SK-N-SH (cell line): ENCODE results near the gene VWA5B1. TPM values are rescaled to one million over a fixed set of nuclear protein-coding genes. Genes with fewer than 3 reads are reported as not detected.

Experiments used
- CTCF ChIA-PET: fragments of 300-600, 350-600 bp; formaldehyde crosslinking; extraction: SDS; loops from one replicate; lab custom pipeline; 2021; lab: Yijun Ruan, JAX
- POLR2A ChIA-PET: fragments of 350-600 bp; sonication (Branson Sonifier 250); formaldehyde crosslinking; extraction: SDS; loops from one replicate; lab custom pipeline; 2020; ENCODE audit warnings: antibody characterized with exemption, inconsistent platforms; lab: Yijun Ruan, JAX
- DNase-seq: peaks from one replicate; pipeline ENCODE4 v3.0.0; 2012
- H2AFZ ChIP-seq: fragments of 200-600 bp; sonication (generic); 2 replicates; pipeline ENCODE4 v1.8.1; 2016; ENCODE audit warnings: antibody characterized with exemption, mild to moderate bottlenecking, low read depth
- H3F3A ChIP-seq: fragments of 200-600 bp; sonication (generic); replicated peaks from 2 replicates; pipeline ENCODE3; 2016; ENCODE audit warnings: antibody characterized with exemption, mild to moderate bottlenecking; ENCODE audit not compliant: insufficient read depth
- H3K27ac ChIP-seq, 2 experiments: fragments of 200-500 bp in 1 of 2; fragments of 200-600 bp in 1 of 2; sonication (Bioruptor generic) in 1 of 2; sonication (generic), shearing (Covaris generic) in 1 of 2; 2 replicates each; pipeline versions ENCODE4 v1.5.1 to v1.6.1; 2014 to 2016; ENCODE audit warnings: low read depth in 2 of 2, inconsistent platforms in 1 of 2, low read length in 1 of 2, mild to moderate bottlenecking in 1 of 2, mixed read lengths in 1 of 2
- H3K27me3 ChIP-seq: fragments of 200-600 bp; sonication (generic), shearing (Covaris generic); 2 replicates; pipeline ENCODE4 v1.6.1; 2016; ENCODE audit warnings: mixed run types; ENCODE audit not compliant: insufficient read depth
- H3K36me3 ChIP-seq, 2 experiments: fragments of 200-500 bp in 1 of 2; fragments of 200-600 bp in 1 of 2; sonication (Bioruptor generic) in 1 of 2; sonication (generic) in 1 of 2; replicated peaks in 1 of 2; 2 replicates each; pipeline versions ENCODE3 to v1.5.1; 2014 to 2016; ENCODE audit warnings: low read length in 1 of 2, mild to moderate bottlenecking in 1 of 2; ENCODE audit not compliant: insufficient read depth in 2 of 2, control insufficient read depth in 1 of 2
- H3K4me1 ChIP-seq, 2 experiments: fragments of 200-500 bp in 1 of 2; fragments of 200-600 bp in 1 of 2; sonication (Bioruptor generic) in 1 of 2; sonication (generic), shearing (Covaris generic) in 1 of 2; 2 replicates each; pipeline versions ENCODE4 v1.5.1 to v1.6.1; 2014 to 2016; ENCODE audit warnings: low read depth in 1 of 2, low read length in 1 of 2, mixed run types in 1 of 2; ENCODE audit not compliant: insufficient read depth in 2 of 2, control insufficient read depth in 1 of 2
- H3K4me2 ChIP-seq: fragments of 200-600 bp; sonication (generic), shearing (Covaris generic); 2 replicates; pipeline ENCODE4 v1.6.1; 2017; ENCODE audit warnings: mixed run types
- H3K4me3 ChIP-seq, 2 experiments: fragments of 200-500 bp in 1 of 2; fragments of 200-600 bp in 1 of 2; sonication (Bioruptor generic) in 1 of 2; sonication (generic), shearing (Covaris generic) in 1 of 2; 2 replicates each; pipeline versions ENCODE4 v1.5.1 to v1.8.1; 2014 to 2016; ENCODE audit warnings: low read depth in 2 of 2, inconsistent platforms in 1 of 2, low read length in 1 of 2, mild to moderate bottlenecking in 1 of 2, mixed read lengths in 1 of 2, moderate library complexity in 1 of 2
- H3K79me2 ChIP-seq: fragments of 200-600 bp; sonication (generic); 2 replicates; pipeline ENCODE4 v1.8.1; 2017; ENCODE audit warnings: mild to moderate bottlenecking; ENCODE audit not compliant: insufficient read depth
- H3K9ac ChIP-seq: fragments of 200-600 bp; sonication (generic); 2 replicates; pipeline ENCODE4 v1.6.1; 2017; ENCODE audit warnings: mixed run types
- H3K9me2 ChIP-seq: fragments of 200-600 bp; sonication (generic); 2 replicates; pipeline ENCODE4 v1.6.1; 2017; ENCODE audit warnings: mixed run types
- H3K9me3 ChIP-seq: fragments of 200-600 bp; sonication (generic); 2 replicates; pipeline ENCODE4 v1.6.1; 2017; ENCODE audit warnings: mixed run types, mild to moderate bottlenecking, moderate library complexity
- H4K20me1 ChIP-seq: fragments of 200-600 bp; sonication (generic); 2 replicates; pipeline ENCODE4 v1.6.1; 2017; ENCODE audit warnings: mild to moderate bottlenecking, mixed run types; ENCODE audit not compliant: insufficient read depth
- CHD2 ChIP-seq: fragments of 150-350 bp; IDR thresholded peaks from 2 replicates; pipeline ENCODE4 v1.6.1; 2018; ENCODE audit warnings: low read length; ENCODE audit not compliant: partially characterized antibody
- ELF1 ChIP-seq: IDR thresholded peaks from 2 replicates; pipeline ENCODE4 v1.4.0; 2012
- EP300 ChIP-seq, 2 experiments: IDR thresholded peaks; 2 replicates each; pipeline versions ENCODE4 v1.4.0 to v1.6.1; 2012; ENCODE audit warnings: borderline replicate concordance in 1 of 2, low read depth in 1 of 2, low read length in 1 of 2
- EZH2phosphoT487 ChIP-seq: fragments of 200-600 bp; sonication (generic); IDR thresholded peaks from 2 replicates; pipeline ENCODE4 v1.6.1; 2017; ENCODE audit warnings: low read depth, mixed run types, mild to moderate bottlenecking, antibody characterized with exemption, moderate library complexity, borderline replicate concordance
- FOXM1 ChIP-seq: IDR thresholded peaks from 2 replicates; pipeline ENCODE4 v1.4.0; 2012; ENCODE audit warnings: low read depth, mild to moderate bottlenecking
- GABPA ChIP-seq: IDR thresholded peaks from 2 replicates; pipeline ENCODE4 v1.4.0; 2012; ENCODE audit warnings: low read depth, mild to moderate bottlenecking
- GATA2 ChIP-seq: sonication (generic); formaldehyde crosslinking; IDR thresholded peaks from 2 replicates; pipeline ENCODE4 v1.5.0; 2020; ENCODE audit warnings: mild to moderate bottlenecking, missing genetic modification reagents
- IRF3 ChIP-seq: fragments of 150-350 bp; IDR thresholded peaks from 2 replicates; pipeline ENCODE4 v1.6.1; 2016; ENCODE audit warnings: mild to moderate bottlenecking, low read depth, low read length
- MEF2A ChIP-seq: IDR thresholded peaks from 2 replicates; pipeline ENCODE4 v1.4.0; 2012; ENCODE audit warnings: low read depth, borderline replicate concordance
- MXI1 ChIP-seq: IDR thresholded peaks from 2 replicates; pipeline ENCODE4 v1.6.1; 2012; ENCODE audit warnings: mild to moderate bottlenecking, low read depth, low read length, improper control_type of control experiment
- PBX3 ChIP-seq: IDR thresholded peaks from 2 replicates; pipeline ENCODE4; 2012
- RAD21 ChIP-seq: IDR thresholded peaks from 2 replicates; pipeline ENCODE4 v1.6.1; 2012; ENCODE audit warnings: mild to moderate bottlenecking, low read length
- RCOR1 ChIP-seq: fragments of 150-350 bp; IDR thresholded peaks from 2 replicates; pipeline ENCODE4 v1.6.1; 2017; ENCODE audit warnings: antibody characterized with exemption, low read length
- SMC3 ChIP-seq: IDR thresholded peaks from 2 replicates; pipeline ENCODE4 v1.6.1; 2012; ENCODE audit warnings: low read depth, low read length, improper control_type of control experiment
- TEAD4 ChIP-seq: IDR thresholded peaks from 2 replicates; pipeline ENCODE4 v1.4.0; 2012; ENCODE audit warnings: mild to moderate bottlenecking, borderline replicate concordance; ENCODE audit not compliant: insufficient read depth
- USF1 ChIP-seq: IDR thresholded peaks from 2 replicates; pipeline ENCODE4 v1.4.0; 2012; ENCODE audit warnings: low read depth, borderline replicate concordance
- YY1 ChIP-seq: IDR thresholded peaks from 2 replicates; pipeline ENCODE4 v1.4.0; 2012; ENCODE audit warnings: low read depth, mild to moderate bottlenecking
- WGBS: methylation state at CpG from one replicate; pipeline ENCODE4 v1.1.6; 2017; ENCODE audit warnings: low lambda C conversion rate; 5-methylcytosine and 5-hydroxymethylcytosine counted together
- polyA plus RNA-seq, 3 experiments: library from polyadenylated mRNA; depleted of rRNA; stranded (reverse); fragments of >200 nt; gene quantifications; 2 replicates each; pipeline ENCODE4 v1.2.3, GENCODE V29; 2012
- TF ChIP-seq, protein P1 (sequence below): fragments of 200-600 bp; sonication (generic); IDR thresholded peaks from 2 replicates; pipeline ENCODE4 v1.6.1; 2017; ENCODE audit warnings: antibody characterized with exemption, mild to moderate bottlenecking, moderate library complexity
- TF ChIP-seq, protein P2 (sequence below): fragments of 150-350 bp; IDR thresholded peaks from 2 replicates; pipeline ENCODE4 v1.6.1; 2017; ENCODE audit warnings: antibody characterized with exemption, low read length, low read depth, borderline replicate concordance
- TF ChIP-seq, protein P3 (sequence below): IDR thresholded peaks from 2 replicates; pipeline ENCODE4 v1.4.0; 2012; ENCODE audit warnings: low read depth, borderline replicate concordance

The VWA5B1 gene
- polyA plus RNA-seq, 1 of the 3 experiments (the other 2 are of a cell fraction), result not detected

DNA sequence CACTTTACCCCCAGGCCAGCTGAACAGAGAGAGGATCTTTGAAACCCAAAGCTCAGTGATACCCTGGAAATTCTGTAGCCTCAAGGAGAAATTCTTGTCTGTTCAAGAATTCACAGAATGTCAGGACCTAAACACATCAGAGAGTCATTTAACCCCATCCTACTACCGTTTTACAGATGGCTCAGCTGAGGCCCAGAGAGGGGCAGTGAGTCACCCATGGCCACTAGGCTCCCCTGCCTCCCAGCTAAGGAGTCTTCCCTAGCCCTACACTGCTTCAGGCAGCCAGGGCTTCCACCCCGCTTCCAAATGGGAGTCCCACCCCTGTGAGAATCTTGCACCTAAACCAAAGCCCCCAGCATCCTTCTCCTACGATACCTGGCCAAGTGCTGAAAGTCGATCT is 28.3 kb downstream of the VWA5B1 start:
- Histone ChIP-seq H3K9me3 (no peaks in the 10 kb centered on the region), H2AFZ (no peak overlapping the region), H3K4me3 (no peak overlapping the region), H4K20me1 (no peaks in the 10 kb centered on the region), H3K9ac (no peak overlapping the region), H3K4me2 (no peak overlapping the region), H3K9me2 (no peaks in the 10 kb centered on the region), H3K4me1 (peaks cover 0 to 21% of the 10 kb centered on the region in 2 experiments; a peak in 1 of 4 replicates), H3K79me2 (no peaks in the 10 kb centered on the region), H3K27me3 (peaks cover 5% of the 10 kb centered on the region; the same call in 1 of the 2 replicates), H3K36me3 (no peaks in the 10 kb centered on the region), H3F3A (no peaks in the 10 kb centered on the region), H3K27ac (no peak overlapping the region)
- DNase-seq, result no peak
- 25% methylated on average over 2 of the region's 4 CpGs for WGBS
- ChIA-PET POLR2A (no interaction called here), CTCF (interaction anchor here (0.7 to 0.9 kb wide), 2 partner anchors 10 to 85 kb away, joined by 3 read pairs; no protein-coding TSS in a partner anchor)
- no peak for TF ChIP-seq IRF3
- no peak for TF ChIP-seq GABPA
- TF ChIP-seq RCOR1, result no peak
- TF ChIP-seq YY1, result no peak
- TF ChIP-seq, protein P1, sequence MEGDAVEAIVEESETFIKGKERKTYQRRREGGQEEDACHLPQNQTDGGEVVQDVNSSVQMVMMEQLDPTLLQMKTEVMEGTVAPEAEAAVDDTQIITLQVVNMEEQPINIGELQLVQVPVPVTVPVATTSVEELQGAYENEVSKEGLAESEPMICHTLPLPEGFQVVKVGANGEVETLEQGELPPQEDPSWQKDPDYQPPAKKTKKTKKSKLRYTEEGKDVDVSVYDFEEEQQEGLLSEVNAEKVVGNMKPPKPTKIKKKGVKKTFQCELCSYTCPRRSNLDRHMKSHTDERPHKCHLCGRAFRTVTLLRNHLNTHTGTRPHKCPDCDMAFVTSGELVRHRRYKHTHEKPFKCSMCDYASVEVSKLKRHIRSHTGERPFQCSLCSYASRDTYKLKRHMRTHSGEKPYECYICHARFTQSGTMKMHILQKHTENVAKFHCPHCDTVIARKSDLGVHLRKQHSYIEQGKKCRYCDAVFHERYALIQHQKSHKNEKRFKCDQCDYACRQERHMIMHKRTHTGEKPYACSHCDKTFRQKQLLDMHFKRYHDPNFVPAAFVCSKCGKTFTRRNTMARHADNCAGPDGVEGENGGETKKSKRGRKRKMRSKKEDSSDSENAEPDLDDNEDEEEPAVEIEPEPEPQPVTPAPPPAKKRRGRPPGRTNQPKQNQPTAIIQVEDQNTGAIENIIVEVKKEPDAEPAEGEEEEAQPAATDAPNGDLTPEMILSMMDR, result no peak
- no peak for TF ChIP-seq GATA2
- TF ChIP-seq EZH2phosphoT487, result no peak
- TF ChIP-seq, protein P2, sequence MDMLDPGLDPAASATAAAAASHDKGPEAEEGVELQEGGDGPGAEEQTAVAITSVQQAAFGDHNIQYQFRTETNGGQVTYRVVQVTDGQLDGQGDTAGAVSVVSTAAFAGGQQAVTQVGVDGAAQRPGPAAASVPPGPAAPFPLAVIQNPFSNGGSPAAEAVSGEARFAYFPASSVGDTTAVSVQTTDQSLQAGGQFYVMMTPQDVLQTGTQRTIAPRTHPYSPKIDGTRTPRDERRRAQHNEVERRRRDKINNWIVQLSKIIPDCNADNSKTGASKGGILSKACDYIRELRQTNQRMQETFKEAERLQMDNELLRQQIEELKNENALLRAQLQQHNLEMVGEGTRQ, result no peak
- no peak for TF ChIP-seq MXI1
- TF ChIP-seq ELF1, result no peak
- no peak for TF ChIP-seq USF1
- no peak for TF ChIP-seq MEF2A
- no peak for TF ChIP-seq RAD21
- TF ChIP-seq SMC3, result no peak
- no peak for TF ChIP-seq TEAD4
- TF ChIP-seq EP300 (IDR thresholded peaks at IDR 0.05; ENCODE audit: borderline replicate concordance in 1 of 2, low read depth in 1 of 2, low read length in 1 of 2), result no peak
- TF ChIP-seq, protein P3, sequence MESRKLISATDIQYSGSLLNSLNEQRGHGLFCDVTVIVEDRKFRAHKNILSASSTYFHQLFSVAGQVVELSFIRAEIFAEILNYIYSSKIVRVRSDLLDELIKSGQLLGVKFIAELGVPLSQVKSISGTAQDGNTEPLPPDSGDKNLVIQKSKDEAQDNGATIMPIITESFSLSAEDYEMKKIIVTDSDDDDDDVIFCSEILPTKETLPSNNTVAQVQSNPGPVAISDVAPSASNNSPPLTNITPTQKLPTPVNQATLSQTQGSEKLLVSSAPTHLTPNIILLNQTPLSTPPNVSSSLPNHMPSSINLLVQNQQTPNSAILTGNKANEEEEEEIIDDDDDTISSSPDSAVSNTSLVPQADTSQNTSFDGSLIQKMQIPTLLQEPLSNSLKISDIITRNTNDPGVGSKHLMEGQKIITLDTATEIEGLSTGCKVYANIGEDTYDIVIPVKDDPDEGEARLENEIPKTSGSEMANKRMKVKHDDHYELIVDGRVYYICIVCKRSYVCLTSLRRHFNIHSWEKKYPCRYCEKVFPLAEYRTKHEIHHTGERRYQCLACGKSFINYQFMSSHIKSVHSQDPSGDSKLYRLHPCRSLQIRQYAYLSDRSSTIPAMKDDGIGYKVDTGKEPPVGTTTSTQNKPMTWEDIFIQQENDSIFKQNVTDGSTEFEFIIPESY, result no peak
- TF ChIP-seq FOXM1, result no peak
- TF ChIP-seq CHD2, result no peak
- no peak for TF ChIP-seq PBX3
